ENCODE results near the gene LRATD1.

Gene LRATD1, protein sequence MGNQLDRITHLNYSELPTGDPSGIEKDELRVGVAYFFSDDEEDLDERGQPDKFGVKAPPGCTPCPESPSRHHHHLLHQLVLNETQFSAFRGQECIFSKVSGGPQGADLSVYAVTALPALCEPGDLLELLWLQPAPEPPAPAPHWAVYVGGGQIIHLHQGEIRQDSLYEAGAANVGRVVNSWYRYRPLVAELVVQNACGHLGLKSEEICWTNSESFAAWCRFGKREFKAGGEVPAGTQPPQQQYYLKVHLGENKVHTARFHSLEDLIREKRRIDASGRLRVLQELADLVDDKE

DNA sequence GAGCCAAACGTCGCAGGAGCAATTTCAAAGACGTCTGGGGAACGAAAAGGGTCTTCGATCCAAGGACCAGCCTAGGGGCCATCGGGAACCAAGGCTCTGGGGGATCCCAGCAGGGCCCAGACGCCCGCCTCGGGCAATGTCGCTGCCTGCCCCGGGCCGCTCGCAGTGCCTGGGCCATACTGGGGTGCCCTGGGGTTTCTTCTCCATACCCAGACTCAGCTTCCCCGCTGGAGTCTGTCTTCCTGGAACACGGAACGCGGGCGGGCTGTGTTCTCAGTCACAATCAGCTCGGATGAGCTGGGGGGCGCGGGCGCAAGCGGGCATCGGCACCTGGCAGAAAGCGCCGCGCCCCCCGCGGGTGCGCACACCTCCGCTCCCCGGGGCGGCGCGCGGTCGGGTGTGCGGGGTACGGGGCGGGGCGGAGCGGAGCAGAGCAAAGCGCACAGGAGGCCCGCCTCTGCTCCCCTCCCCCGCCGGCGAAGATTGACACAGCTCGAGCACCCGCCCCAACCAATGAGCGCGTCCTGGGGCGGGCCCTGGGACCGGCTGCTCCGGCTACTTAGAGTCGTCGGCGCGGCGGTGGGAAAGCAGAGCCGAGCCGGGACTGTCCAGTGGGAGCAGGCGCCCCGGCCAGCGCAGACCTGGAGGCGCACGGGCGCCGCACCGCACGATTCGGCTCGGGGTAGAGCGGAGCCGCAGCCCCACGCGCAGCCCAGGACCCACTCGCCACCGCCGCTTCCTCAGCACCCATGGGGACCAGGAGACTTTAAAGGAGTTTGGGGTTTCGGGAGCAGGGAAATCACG lies at the start of gene LRATD1:
Gene LRATD1 (plus strand): TSS at position 585 of the 804 bp plus-strand sequence. CDS start 1,263 bp downstream, outside the sequence.
- Histone ChIP-seq H3K9me3 (ENCODE audit: control insufficient read depth in 1 of 2, low read length in 2 of 2) (no peaks in the 10 kb centered on the region), H3K4me1 (ENCODE audit: control insufficient read depth in 1 of 2, insufficient read depth in 2 of 2, low read length in 2 of 2) (peaks cover 0 to 42% of the 10 kb centered on the region in 2 donors), H3K36me3 (ENCODE audit: control insufficient read depth in 1 of 2, insufficient read depth in 2 of 2, low read length in 2 of 2) (no peaks in the 10 kb centered on the region), H3K27me3 (ENCODE audit: low read depth, low read length) (peaks cover 13% of the 10 kb centered on the region), H3K27ac (ENCODE audit: low read length) (peak within 1 kb of the TSS; percentile 58), H3K4me3 (ENCODE audit: low read depth in 1 of 2, low read length in 2 of 2) (peak within 1 kb of the TSS; percentile 72 to 80)

DNA sequence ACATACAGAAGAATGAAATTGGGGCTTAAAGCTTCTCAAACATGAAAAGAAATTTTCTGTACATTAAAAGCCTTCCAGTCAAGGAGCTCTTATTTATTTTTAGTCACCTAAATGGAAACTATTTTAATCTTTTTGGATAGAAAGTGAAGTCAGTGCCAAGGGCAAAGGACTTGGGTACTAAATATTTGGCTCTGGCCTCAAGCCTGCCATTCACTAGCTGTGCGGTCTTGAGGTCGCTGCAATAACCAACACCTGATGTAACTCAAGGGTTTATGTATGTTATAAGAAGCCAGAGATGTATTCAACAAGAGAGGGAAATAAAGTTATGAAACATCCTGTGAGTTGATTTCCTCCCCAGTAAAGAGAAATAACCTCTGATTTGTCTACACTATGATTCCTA lies 49.5 kb upstream of the LRATD1 start:
- Histone ChIP-seq H3K27ac (ENCODE audit: low read length) (no peak overlapping the region), H3K27me3 (ENCODE audit: low read depth, low read length) (no peaks in the 10 kb centered on the region), H3K4me1 (ENCODE audit: control insufficient read depth in 1 of 2, insufficient read depth in 2 of 2, low read length in 2 of 2) (no peaks in the 10 kb centered on the region), H3K4me3 (ENCODE audit: low read depth in 1 of 2, low read length in 2 of 2) (no peak overlapping the region), H3K36me3 (ENCODE audit: control insufficient read depth in 1 of 2, insufficient read depth in 2 of 2, low read length in 2 of 2) (no peaks in the 10 kb centered on the region), H3K9me3 (ENCODE audit: control insufficient read depth in 1 of 2, low read length in 2 of 2) (no peaks in the 10 kb centered on the region)

DNA sequence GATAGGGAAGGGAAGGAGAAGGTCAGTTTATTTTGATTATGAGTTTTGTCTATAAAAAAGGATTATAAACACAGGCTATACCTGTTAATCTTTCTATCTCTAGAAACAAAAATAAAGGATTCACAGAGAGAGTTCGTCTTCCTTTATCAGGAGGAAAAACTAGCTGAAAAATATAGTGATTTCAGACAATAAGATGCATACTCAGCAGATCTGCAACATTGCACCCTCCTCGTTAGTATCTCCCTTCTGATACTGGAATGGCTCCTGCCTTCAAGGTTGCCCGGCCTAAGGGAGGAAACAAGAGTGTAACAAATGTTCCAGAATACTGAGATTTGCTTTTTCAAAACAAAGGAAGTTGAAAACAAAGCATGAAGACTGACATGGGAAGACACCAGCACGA lies 48.7 kb upstream of the LRATD1 start:
- no peak overlapping the region for H3K27ac ChIP-seq (ENCODE audit: low read length)

DNA sequence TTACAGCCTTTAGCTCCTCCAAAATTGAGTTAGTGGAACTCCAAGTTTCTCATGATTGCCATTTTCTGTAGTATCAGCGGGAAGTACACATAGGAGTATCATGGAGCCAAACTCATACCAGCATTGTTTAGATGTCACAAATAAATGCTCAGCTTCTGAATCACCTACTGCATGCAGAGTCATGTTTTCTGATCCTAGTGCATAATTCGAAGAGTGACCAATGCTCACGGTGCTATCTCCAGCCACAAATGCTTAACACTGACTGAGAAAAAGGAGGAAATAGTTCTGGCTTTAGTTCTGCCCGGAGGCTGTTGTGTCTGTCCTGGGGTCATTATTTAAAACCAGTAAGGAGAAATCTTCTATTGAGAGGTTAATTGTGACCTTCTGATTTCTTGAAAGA lies 45.4 kb upstream of the LRATD1 start:
- H3K27me3 ChIP-seq (ENCODE audit: low read depth, low read length): no peaks in the 10 kb centered on the region
- H3K4me1 ChIP-seq (ENCODE audit: control insufficient read depth in 1 of 2, insufficient read depth in 2 of 2, low read length in 2 of 2): no peaks in the 10 kb centered on the region
- H3K4me3 ChIP-seq (ENCODE audit: low read depth in 1 of 2, low read length in 2 of 2): no peak overlapping the region
- H3K9me3 ChIP-seq (ENCODE audit: control insufficient read depth in 1 of 2, low read length in 2 of 2): no peaks in the 10 kb centered on the region
- no peaks in the 10 kb centered on the region for H3K36me3 ChIP-seq (ENCODE audit: control insufficient read depth in 1 of 2, insufficient read depth in 2 of 2, low read length in 2 of 2)
- no peak overlapping the region for H3K27ac ChIP-seq (ENCODE audit: low read length)

More for the DNA sequence above, 48.7 kb upstream of the LRATD1 start:
- Histone ChIP-seq H3K9me3 (ENCODE audit: control insufficient read depth in 1 of 2, low read length in 2 of 2) (no peaks in the 10 kb centered on the region), H3K4me1 (ENCODE audit: control insufficient read depth in 1 of 2, insufficient read depth in 2 of 2, low read length in 2 of 2) (no peaks in the 10 kb centered on the region), H3K36me3 (ENCODE audit: control insufficient read depth in 1 of 2, insufficient read depth in 2 of 2, low read length in 2 of 2) (no peaks in the 10 kb centered on the region), H3K4me3 (ENCODE audit: low read depth in 1 of 2, low read length in 2 of 2) (no peak overlapping the region), H3K27me3 (ENCODE audit: low read depth, low read length) (no peaks in the 10 kb centered on the region)

DNA sequence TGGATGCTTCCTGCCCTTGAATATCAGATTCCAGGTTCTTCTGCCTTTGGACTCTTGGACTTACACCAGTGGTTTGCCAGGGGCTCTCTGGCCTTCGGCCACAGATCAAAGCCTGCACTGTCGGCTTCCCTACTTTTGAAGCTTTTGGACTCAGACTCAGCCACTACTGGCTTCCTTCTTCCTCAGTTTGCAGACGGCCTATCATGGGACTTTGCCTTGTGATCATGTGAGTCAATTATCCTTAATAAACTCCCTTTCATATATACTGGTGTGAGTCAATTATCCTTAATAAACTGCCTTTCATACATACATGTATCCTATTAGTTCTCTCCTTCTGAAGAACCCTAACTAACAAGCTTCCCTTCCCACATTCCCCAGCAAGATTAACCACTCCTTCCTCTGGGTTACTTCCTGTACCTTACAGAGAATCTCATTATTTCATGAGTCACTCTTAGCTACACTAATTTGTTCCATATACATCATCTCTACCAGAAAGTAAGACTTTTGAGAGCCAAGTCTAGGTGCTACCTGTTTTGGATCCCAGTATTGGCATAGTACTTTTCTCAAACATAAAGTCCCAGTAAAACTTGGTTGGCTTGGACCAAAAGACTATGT lies 31.3 kb upstream of the LRATD1 start:
- Histone ChIP-seq H3K4me3 (ENCODE audit: low read depth in 1 of 2, low read length in 2 of 2) (no peak overlapping the region), H3K4me1 (ENCODE audit: control insufficient read depth in 1 of 2, insufficient read depth in 2 of 2, low read length in 2 of 2) (no peaks in the 10 kb centered on the region), H3K36me3 (ENCODE audit: control insufficient read depth in 1 of 2, insufficient read depth in 2 of 2, low read length in 2 of 2) (no peaks in the 10 kb centered on the region), H3K9me3 (ENCODE audit: control insufficient read depth in 1 of 2, low read length in 2 of 2) (no peaks in the 10 kb centered on the region), H3K27me3 (ENCODE audit: low read depth, low read length) (no peaks in the 10 kb centered on the region), H3K27ac (ENCODE audit: low read length) (no peak overlapping the region)

DNA sequence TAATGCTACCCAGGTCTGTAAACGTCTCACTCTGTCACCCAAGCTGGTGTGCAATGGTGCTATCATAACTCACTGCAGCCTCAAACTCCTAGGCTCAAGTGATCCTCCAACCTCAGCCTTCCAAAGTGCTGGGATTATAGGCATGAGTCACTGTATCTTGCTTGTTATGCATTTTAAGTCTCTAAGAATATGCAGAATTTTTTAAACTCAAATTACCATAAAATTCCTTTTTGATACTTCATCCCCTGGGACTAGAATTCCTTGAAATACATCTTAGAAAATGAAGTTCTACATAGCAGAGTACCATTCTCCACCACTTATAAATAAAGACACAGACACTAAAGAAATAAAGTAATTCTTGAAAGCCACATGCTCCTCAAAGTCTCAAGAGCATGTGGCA lies 30.2 kb upstream of the LRATD1 start:
- no peak overlapping the region for H3K4me3 ChIP-seq (ENCODE audit: low read depth in 1 of 2, low read length in 2 of 2)
- no peaks in the 10 kb centered on the region for H3K27me3 ChIP-seq (ENCODE audit: low read depth, low read length)
- H3K27ac ChIP-seq (ENCODE audit: low read length): no peak overlapping the region
- H3K4me1 ChIP-seq (ENCODE audit: control insufficient read depth in 1 of 2, insufficient read depth in 2 of 2, low read length in 2 of 2): no peaks in the 10 kb centered on the region
- H3K36me3 ChIP-seq (ENCODE audit: control insufficient read depth in 1 of 2, insufficient read depth in 2 of 2, low read length in 2 of 2): no peaks in the 10 kb centered on the region
- no peaks in the 10 kb centered on the region for H3K9me3 ChIP-seq (ENCODE audit: control insufficient read depth in 1 of 2, low read length in 2 of 2)

DNA sequence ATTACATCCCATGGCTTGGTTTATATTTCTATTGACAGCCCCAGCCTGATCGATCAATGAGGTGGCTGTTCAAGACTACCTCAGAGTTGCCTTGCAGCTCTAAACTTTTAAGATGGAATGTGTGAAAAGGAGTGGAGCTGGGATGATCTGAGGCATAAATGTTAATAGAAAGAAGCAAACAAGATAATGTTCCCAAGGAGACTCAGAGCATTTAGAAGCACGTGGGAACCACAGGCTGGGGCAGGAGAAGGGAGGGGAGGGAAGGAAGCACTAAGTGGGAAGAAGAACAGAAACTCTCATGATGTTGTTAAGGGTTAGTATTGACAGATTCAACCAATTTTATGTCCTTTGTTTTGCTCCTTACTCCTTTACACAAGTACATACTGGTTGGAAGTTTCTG lies 28.8 kb upstream of the LRATD1 start:
- Histone ChIP-seq H3K36me3 (ENCODE audit: control insufficient read depth in 1 of 2, insufficient read depth in 2 of 2, low read length in 2 of 2) (no peaks in the 10 kb centered on the region), H3K9me3 (ENCODE audit: control insufficient read depth in 1 of 2, low read length in 2 of 2) (no peaks in the 10 kb centered on the region), H3K4me1 (ENCODE audit: control insufficient read depth in 1 of 2, insufficient read depth in 2 of 2, low read length in 2 of 2) (no peaks in the 10 kb centered on the region), H3K27me3 (ENCODE audit: low read depth, low read length) (no peaks in the 10 kb centered on the region), H3K27ac (ENCODE audit: low read length) (no peak overlapping the region), H3K4me3 (ENCODE audit: low read depth in 1 of 2, low read length in 2 of 2) (no peak overlapping the region)

DNA sequence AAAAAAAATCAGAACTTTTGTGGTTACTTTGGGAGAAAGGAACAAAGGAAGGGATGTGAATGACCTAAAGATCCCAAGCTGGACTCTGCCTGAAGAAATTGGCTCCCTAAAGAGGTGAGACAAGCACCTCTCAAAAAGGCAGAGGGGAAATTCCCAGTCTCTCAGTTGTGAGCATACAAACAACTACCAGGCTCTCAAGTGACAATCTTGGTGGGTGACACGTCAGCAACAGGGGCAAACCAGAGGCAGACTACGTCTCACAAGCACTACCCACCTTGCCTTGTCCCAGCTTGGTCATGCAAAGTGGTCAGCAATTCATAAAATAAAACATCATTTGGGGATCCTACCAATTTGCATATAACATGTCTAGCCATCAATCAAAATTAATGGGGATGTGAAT lies 24.3 kb upstream of the LRATD1 start:
- Histone ChIP-seq H3K4me3 (ENCODE audit: low read depth in 1 of 2, low read length in 2 of 2) (no peak overlapping the region), H3K9me3 (ENCODE audit: control insufficient read depth in 1 of 2, low read length in 2 of 2) (no peaks in the 10 kb centered on the region), H3K4me1 (ENCODE audit: control insufficient read depth in 1 of 2, insufficient read depth in 2 of 2, low read length in 2 of 2) (no peaks in the 10 kb centered on the region), H3K27ac (ENCODE audit: low read length) (no peak overlapping the region), H3K36me3 (ENCODE audit: control insufficient read depth in 1 of 2, insufficient read depth in 2 of 2, low read length in 2 of 2) (no peaks in the 10 kb centered on the region), H3K27me3 (ENCODE audit: low read depth, low read length) (no peaks in the 10 kb centered on the region)

DNA sequence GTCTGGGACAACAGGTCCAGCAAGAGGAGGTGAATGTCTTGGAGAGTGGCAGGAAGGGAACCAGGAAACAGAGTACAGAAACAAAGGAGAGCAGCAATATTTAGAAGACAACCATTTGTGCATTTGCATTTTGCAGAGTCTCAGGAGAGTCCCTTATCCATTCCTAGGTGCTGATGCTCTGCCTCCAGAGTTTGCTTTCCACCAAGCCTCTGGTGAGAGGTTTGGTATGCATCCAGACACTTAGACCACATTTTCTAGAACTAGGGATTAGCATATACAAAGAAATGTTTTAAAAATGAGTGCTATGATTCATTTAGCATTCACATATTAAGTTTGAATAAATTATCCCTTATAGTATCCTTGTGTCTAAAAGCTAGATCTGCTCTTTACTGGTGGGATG lies 18.5 kb upstream of the LRATD1 start:
- H3K27me3 ChIP-seq (ENCODE audit: low read depth, low read length): no peaks in the 10 kb centered on the region
- no peak overlapping the region for H3K27ac ChIP-seq (ENCODE audit: low read length)
- H3K36me3 ChIP-seq (ENCODE audit: control insufficient read depth in 1 of 2, insufficient read depth in 2 of 2, low read length in 2 of 2): no peaks in the 10 kb centered on the region
- no peaks in the 10 kb centered on the region for H3K9me3 ChIP-seq (ENCODE audit: control insufficient read depth in 1 of 2, low read length in 2 of 2)
- no peak overlapping the region for H3K4me3 ChIP-seq (ENCODE audit: low read depth in 1 of 2, low read length in 2 of 2)
- H3K4me1 ChIP-seq (ENCODE audit: control insufficient read depth in 1 of 2, insufficient read depth in 2 of 2, low read length in 2 of 2): no peaks in the 10 kb centered on the region

DNA sequence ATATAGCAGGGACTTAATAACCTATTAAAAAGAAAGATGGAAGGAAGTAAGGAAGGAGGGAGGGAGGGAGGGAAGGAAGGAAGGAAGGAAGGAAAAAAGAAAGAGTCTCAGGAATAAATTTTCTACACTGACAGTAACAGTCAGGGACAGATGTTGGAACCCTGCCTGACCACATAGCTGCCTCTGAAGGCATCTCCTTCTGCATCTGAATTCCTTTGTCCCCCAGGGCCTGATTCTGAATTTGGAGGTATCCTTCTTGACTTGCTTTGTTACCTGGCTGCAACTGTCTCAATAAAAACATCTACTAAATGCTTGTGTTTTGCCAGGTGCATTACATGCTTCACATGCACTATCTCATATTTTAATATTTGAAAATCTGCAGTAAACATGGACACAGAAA lies 17.4 kb upstream of the LRATD1 start:
- H3K27me3 ChIP-seq (ENCODE audit: low read depth, low read length): no peaks in the 10 kb centered on the region
- no peaks in the 10 kb centered on the region for H3K36me3 ChIP-seq (ENCODE audit: control insufficient read depth in 1 of 2, insufficient read depth in 2 of 2, low read length in 2 of 2)
- no peaks in the 10 kb centered on the region for H3K9me3 ChIP-seq (ENCODE audit: control insufficient read depth in 1 of 2, low read length in 2 of 2)
- H3K4me1 ChIP-seq (ENCODE audit: control insufficient read depth in 1 of 2, insufficient read depth in 2 of 2, low read length in 2 of 2): no peaks in the 10 kb centered on the region
- no peak overlapping the region for H3K27ac ChIP-seq (ENCODE audit: low read length)
- no peak overlapping the region for H3K4me3 ChIP-seq (ENCODE audit: low read depth in 1 of 2, low read length in 2 of 2)

DNA sequence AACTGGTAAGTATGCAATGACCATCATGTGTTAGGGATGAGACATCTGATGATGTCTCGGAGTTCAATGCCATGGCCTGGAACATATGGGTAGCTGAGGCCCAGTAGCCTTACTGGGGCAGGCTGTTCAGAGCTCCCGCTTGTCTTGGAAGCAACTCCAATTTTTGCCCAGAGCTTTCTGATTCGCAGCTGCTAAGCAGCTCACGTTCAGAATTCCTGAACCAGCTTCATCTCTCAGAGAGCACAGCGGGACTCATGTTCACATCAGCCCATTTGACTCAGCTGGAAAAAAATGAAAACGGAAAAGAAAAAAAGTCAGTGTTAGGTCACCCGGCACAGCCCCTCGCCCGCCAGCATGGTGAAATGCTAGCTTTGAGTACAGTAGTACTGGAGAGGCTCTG lies 16.8 kb upstream of the LRATD1 start:
- no peak overlapping the region for H3K4me3 ChIP-seq (ENCODE audit: low read depth in 1 of 2, low read length in 2 of 2)
- H3K27ac ChIP-seq (ENCODE audit: low read length): no peak overlapping the region
- H3K4me1 ChIP-seq (ENCODE audit: control insufficient read depth in 1 of 2, insufficient read depth in 2 of 2, low read length in 2 of 2): no peaks in the 10 kb centered on the region
- no peaks in the 10 kb centered on the region for H3K36me3 ChIP-seq (ENCODE audit: control insufficient read depth in 1 of 2, insufficient read depth in 2 of 2, low read length in 2 of 2)
- H3K27me3 ChIP-seq (ENCODE audit: low read depth, low read length): no peaks in the 10 kb centered on the region
- no peaks in the 10 kb centered on the region for H3K9me3 ChIP-seq (ENCODE audit: control insufficient read depth in 1 of 2, low read length in 2 of 2)

All from muscle layer of duodenum (tissue), 2 donors.